ENCODE measurements around the gene RNF13. TPM values are rescaled to one million over a fixed set of nuclear protein-coding genes. Genes with fewer than 3 reads are reported as not detected.

The RNF13 gene
- total and polyA plus RNA-seq, 2 of the 4 experiments (the other 2 are of a cell fraction) = 12.8 to 29.8 TPM

GRCh38 chr3:149999421-149999820 is 186.4 kb downstream of the RNF13 start:
- H4K20me1 ChIP-seq (ENCODE audit: insufficient read depth, low read length) = no peaks in the 10 kb centered on the region
- no peak overlapping the region for H3K23ac ChIP-seq (ENCODE audit: low read depth, low read length)
- H3K9me1 ChIP-seq (ENCODE audit: insufficient read depth, low read length) = no peaks in the 10 kb centered on the region
- H3K4me3 ChIP-seq (ENCODE audit: insufficient read depth, low read depth, low read length) = no peak overlapping the region
- intact Hi-C loops (cut with micrococcal nuclease) (no loop called here), dilution Hi-C loops (cut with HindIII; ENCODE audit: low sequenced_read_pairs, unreplicated experiment) (no loop called here), in situ Hi-C loops (cut with MboI; ENCODE audit: low sequenced_read_pairs) (no loop called here)
- BruUV-seq (replicated peaks) = no TSS peak
- ChIA-PET CTCF (no interaction called here), POLR2A (ENCODE audit: unreplicated experiment) (no interaction called here)
- no peak overlapping the region for H2AK5ac ChIP-seq (ENCODE audit: low read depth, low read length)
- no peak overlapping the region for H3K4me2 ChIP-seq (ENCODE audit: low read depth, low read length)
- no peak overlapping the region for H3K4ac ChIP-seq (ENCODE audit: low read depth, low read length)
- no peak overlapping the region for H3K9ac ChIP-seq (ENCODE audit: low read depth, low read length)
- H2BK20ac ChIP-seq (ENCODE audit: low read depth, low read length) = no peak overlapping the region
- H3K14ac ChIP-seq (replicated peaks; ENCODE audit: low read depth, low read length) = no peak overlapping the region
- no peak overlapping the region for H2BK5ac ChIP-seq (ENCODE audit: low read depth, low read length, poor library complexity, severe bottlenecking)
- no peaks in the 10 kb centered on the region for H3K27me3 ChIP-seq (ENCODE audit: control insufficient read depth, insufficient read depth, low read length)
- H3K27ac ChIP-seq (ENCODE audit: insufficient read depth, low read length) = no peak overlapping the region
- no peak overlapping the region for H2AK9ac ChIP-seq (replicated peaks; ENCODE audit: low read depth, low read length, poor library complexity)
- H4K5ac ChIP-seq (ENCODE audit: low read depth, low read length) = no peak overlapping the region
- no peak for DNase-seq
- H2BK15ac ChIP-seq (ENCODE audit: low read depth, low read length) = no peak overlapping the region
- H3K18ac ChIP-seq (ENCODE audit: low read depth, low read length) = no peak overlapping the region
- H3K36me3 ChIP-seq (ENCODE audit: control insufficient read depth, insufficient read depth, low read length) = no peaks in the 10 kb centered on the region
- 93% methylated on average over 3 of the region's 4 CpGs; no CpG with 5 or more reads in 1 of the 2 experiments for WGBS, 2 experiments (ENCODE audit: extremely low coverage in 2 of 2, insufficient read length in 1 of 2)
- TF ChIP-seq CHD1 (IDR thresholded peaks at IDR 0.05; ENCODE audit: low read depth, low read length) = no peak
- TF ChIP-seq FOS (IDR thresholded peaks at IDR 0.05; ENCODE audit: low read depth, low read length) = no peak
- no peak for TF ChIP-seq SMC3 (IDR thresholded peaks at IDR 0.05; ENCODE audit: low read depth, low read length)
- no peak for TF ChIP-seq RFX5 (IDR thresholded peaks at IDR 0.05; ENCODE audit: low read depth, low read length)
- no peak for TF ChIP-seq NFE2L2 (IDR thresholded peaks at IDR 0.05; ENCODE audit: low read depth, low read length)
- TF ChIP-seq MAFK (IDR thresholded peaks at IDR 0.05; ENCODE audit: low read depth, low read length) = no peak
- no peak for TF ChIP-seq BHLHE40 (IDR thresholded peaks at IDR 0.05; ENCODE audit: low read depth, low read length)
- TF ChIP-seq MAZ (IDR thresholded peaks at IDR 0.05; ENCODE audit: borderline replicate concordance, low read depth, low read length) = no peak
- no peak for TF ChIP-seq POLR2A (IDR thresholded peaks at IDR 0.05; ENCODE audit: low read depth, low read length)
- no peak for TF ChIP-seq RCOR1 (IDR thresholded peaks at IDR 0.05; ENCODE audit: insufficient replicate concordance, low read length)
- TF ChIP-seq MXI1 (IDR thresholded peaks at IDR 0.05; ENCODE audit: borderline replicate concordance, low read depth, low read length) = no peak
- no peak for TF ChIP-seq CTCF (conservative IDR thresholded peaks at IDR 0.05; ENCODE audit: low read depth, low read length)
- TF ChIP-seq USF2 (IDR thresholded peaks at IDR 0.05; ENCODE audit: low read depth, low read length) = no peak
- TF ChIP-seq CEBPB (IDR thresholded peaks at IDR 0.05; ENCODE audit: low read depth, low read length) = no peak
- H4K91ac ChIP-seq (ENCODE audit: insufficient read depth, low read depth, low read length) = no peak overlapping the region
- H3K9me3 ChIP-seq (ENCODE audit: control insufficient read depth, insufficient read depth, low read length) = peaks cover 3% of the 10 kb centered on the region; the same call in 1 of the 2 replicates
- H3K4me1 ChIP-seq (ENCODE audit: control insufficient read depth, insufficient read depth, low read length) = 0 out of 2 replicates have a peak, but pooled peaks cover 3% of the 10 kb centered on the region
- H3K56ac ChIP-seq (ENCODE audit: extremely low read depth, insufficient read depth, low read length) = no peak overlapping the region
- H4K8ac ChIP-seq (ENCODE audit: low read depth in 2 of 2, low read length in 2 of 2) = no peak overlapping the region
- no peak for ATAC-seq (ENCODE audit: low read depth)
- H3K79me1 ChIP-seq (ENCODE audit: low read depth in 1 of 2, low read length in 2 of 2) = no peaks in the 10 kb centered on the region
- H2BK120ac ChIP-seq (ENCODE audit: low read depth, low read length) = no peak overlapping the region
- no peak overlapping the region for H2AFZ ChIP-seq (replicated peaks; ENCODE audit: low read length, poor library complexity)

Data from IMR-90 (cell line).